ENCODE data around the gene DUSP18. TPM values are rescaled to one million over a fixed set of nuclear protein-coding genes. Genes with fewer than 3 reads are reported as not detected.

The DUSP18 gene
- total RNA-seq, 2 donors from 2014 or later: 4.1 TPM

DNA sequence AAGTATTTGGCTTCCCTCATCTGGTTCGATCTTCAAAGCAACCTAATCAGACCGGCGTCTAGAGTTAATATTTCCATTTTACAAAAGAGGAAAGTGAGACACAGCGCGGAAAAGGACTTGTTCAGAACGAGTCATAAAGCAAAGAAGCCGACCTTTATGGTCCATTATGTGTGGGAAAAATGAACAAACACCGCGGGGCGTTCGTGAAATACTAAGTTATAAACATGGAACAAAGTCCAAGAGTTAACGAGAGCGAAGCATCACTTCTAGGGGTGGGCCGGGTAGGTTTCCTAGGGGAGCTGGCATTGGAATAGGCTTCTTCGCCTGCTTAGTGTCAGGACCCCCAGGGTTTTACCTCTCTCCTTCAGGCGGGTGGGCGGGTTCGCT, 575 bp downstream of the DUSP18 start:
- no peak overlapping the region for H3K27ac ChIP-seq
- H3K9me3 ChIP-seq: no peaks in the 10 kb centered on the region
- H3K4me1 ChIP-seq (ENCODE audit: control insufficient read depth in 1 of 2, low read depth in 2 of 2): peaks cover 0 to 13% of the 10 kb centered on the region in 2 donors
- H3K36me3 ChIP-seq: no peaks in the 10 kb centered on the region
- H3K27me3 ChIP-seq (replicated peaks; ENCODE audit: insufficient read depth): no peaks in the 10 kb centered on the region
- no peak for DNase-seq (ENCODE audit: low spot score)
- TF ChIP-seq, protein P1, sequence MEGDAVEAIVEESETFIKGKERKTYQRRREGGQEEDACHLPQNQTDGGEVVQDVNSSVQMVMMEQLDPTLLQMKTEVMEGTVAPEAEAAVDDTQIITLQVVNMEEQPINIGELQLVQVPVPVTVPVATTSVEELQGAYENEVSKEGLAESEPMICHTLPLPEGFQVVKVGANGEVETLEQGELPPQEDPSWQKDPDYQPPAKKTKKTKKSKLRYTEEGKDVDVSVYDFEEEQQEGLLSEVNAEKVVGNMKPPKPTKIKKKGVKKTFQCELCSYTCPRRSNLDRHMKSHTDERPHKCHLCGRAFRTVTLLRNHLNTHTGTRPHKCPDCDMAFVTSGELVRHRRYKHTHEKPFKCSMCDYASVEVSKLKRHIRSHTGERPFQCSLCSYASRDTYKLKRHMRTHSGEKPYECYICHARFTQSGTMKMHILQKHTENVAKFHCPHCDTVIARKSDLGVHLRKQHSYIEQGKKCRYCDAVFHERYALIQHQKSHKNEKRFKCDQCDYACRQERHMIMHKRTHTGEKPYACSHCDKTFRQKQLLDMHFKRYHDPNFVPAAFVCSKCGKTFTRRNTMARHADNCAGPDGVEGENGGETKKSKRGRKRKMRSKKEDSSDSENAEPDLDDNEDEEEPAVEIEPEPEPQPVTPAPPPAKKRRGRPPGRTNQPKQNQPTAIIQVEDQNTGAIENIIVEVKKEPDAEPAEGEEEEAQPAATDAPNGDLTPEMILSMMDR (IDR thresholded peaks at IDR 0.05): no peak
- no peak for ATAC-seq (ENCODE audit: insufficient number of reproducible peaks, low FRiP score, low read depth)
- peak overlapping the region; percentile 84 for H3K4me3 ChIP-seq

DNA sequence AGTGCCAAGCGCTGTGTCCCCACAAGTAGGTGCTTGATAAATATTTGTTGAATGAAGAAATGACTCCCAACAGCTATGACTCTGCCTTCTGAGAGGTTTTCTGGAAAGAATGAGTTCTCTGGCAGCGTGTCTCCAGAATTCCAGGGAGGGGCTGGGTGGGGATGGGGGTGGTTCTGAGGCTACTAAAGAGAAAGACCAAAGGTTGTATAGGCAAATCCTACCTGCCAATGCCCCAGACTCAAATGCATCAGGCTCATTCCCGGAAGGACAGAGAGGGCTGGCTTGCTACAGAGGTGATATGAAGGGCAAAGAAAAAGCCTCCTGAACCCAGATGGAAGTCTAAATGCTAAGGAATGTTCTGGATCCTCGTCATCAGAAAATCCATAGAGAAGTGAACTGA, 1.9 kb downstream of the DUSP18 start:
- H3K27me3 ChIP-seq (replicated peaks; ENCODE audit: insufficient read depth): no peaks in the 10 kb centered on the region
- DNase-seq (ENCODE audit: low spot score) (no peak), ATAC-seq (ENCODE audit: insufficient number of reproducible peaks, low FRiP score, low read depth) (no peak)
- H3K4me3 ChIP-seq: no peak overlapping the region
- TF ChIP-seq, protein P1 (IDR thresholded peaks at IDR 0.05): no peak
- H3K27ac ChIP-seq: no peak overlapping the region
- H3K4me1 ChIP-seq (ENCODE audit: control insufficient read depth in 1 of 2, low read depth in 2 of 2): peaks cover 0 to 13% of the 10 kb centered on the region in 2 donors
- no peaks in the 10 kb centered on the region for H3K36me3 ChIP-seq
- H3K9me3 ChIP-seq: no peaks in the 10 kb centered on the region

DNA sequence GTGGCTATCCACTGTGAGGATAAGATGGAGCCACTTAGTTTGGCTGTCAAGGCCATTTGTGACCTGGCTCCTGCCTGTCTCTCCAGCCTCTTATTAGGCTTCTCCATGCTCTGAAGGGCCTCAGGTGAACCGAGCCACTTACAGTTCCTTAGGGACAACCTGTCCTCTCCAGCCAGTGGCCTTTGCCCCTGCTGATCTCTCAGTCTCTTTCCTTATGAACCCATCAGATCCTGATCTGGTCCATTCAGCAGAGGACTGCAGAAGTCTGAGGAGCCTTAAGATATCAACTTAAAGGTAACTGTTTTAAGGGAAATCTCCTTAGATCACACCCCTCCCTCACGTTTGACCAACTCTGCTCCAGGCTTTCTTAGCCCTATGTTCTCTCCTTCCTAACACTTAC, 2.4 kb downstream of the DUSP18 start:
- TF ChIP-seq, protein P1 (IDR thresholded peaks at IDR 0.05): no peak
- H3K4me3 ChIP-seq: no peak overlapping the region
- H3K27ac ChIP-seq: no peak overlapping the region
- H3K9me3 ChIP-seq: no peaks in the 10 kb centered on the region
- no peak for ATAC-seq (ENCODE audit: insufficient number of reproducible peaks, low FRiP score, low read depth)
- H3K27me3 ChIP-seq (replicated peaks; ENCODE audit: insufficient read depth): no peaks in the 10 kb centered on the region
- no peaks in the 10 kb centered on the region for H3K36me3 ChIP-seq
- peaks cover 0 to 13% of the 10 kb centered on the region in 2 donors for H3K4me1 ChIP-seq (ENCODE audit: control insufficient read depth in 1 of 2, low read depth in 2 of 2)
- DNase-seq (ENCODE audit: low spot score): no peak

DNA sequence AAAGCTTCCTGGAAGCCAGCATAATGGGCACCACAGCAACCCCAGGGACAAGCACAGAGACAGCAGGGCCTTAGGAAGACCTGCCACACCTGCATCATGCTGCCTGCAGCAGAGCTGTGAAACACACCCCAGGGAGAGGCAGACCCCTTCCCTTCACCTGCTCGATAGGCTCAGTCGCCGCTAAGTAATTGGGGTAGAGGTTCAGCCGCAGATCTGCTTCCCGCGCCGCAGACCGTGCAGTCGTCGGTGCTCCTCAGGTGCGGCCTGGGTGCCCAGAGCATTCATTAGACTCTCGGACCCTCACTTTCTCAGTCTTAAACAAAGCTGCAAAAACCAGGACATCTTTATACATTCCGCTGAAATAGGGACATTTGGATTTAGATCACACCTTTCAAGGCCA, 2.9 kb downstream of the DUSP18 start:
- Histone ChIP-seq H3K9me3 (no peaks in the 10 kb centered on the region), H3K27me3 (replicated peaks; ENCODE audit: insufficient read depth) (no peaks in the 10 kb centered on the region), H3K4me1 (ENCODE audit: control insufficient read depth in 1 of 2, low read depth in 2 of 2) (peaks cover 0 to 13% of the 10 kb centered on the region in 2 donors), H3K27ac (no peak overlapping the region), H3K4me3 (no peak overlapping the region), H3K36me3 (no peaks in the 10 kb centered on the region)
- ATAC-seq (ENCODE audit: insufficient number of reproducible peaks, low FRiP score, low read depth): no peak
- TF ChIP-seq, protein P1 (IDR thresholded peaks at IDR 0.05): no peak
- no peak for DNase-seq (ENCODE audit: low spot score)

DNA sequence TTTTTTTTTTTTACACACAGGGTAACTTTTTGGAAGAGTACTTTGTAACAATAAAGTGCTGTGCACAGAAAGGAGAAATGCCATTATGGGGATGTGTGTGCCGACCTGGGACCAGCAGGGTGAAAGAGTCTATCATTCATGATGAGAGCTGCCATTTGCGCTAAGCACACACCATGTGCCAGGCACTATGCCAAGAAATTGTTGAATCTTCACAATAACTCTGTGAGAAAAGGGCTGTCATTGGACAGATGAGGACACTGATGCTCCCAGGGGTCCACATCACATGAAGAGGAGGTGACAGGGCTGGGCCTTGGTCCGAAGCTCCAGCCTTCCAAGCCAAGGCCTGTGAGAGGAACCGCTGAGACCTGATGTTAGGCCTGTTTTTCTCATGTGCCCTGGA, 5.6 kb downstream of the DUSP18 start:
- Histone ChIP-seq H3K9me3 (no peaks in the 10 kb centered on the region), H3K27ac (no peak overlapping the region), H3K27me3 (replicated peaks; ENCODE audit: insufficient read depth) (no peaks in the 10 kb centered on the region), H3K4me3 (no peak overlapping the region), H3K36me3 (no peaks in the 10 kb centered on the region), H3K4me1 (ENCODE audit: control insufficient read depth in 1 of 2, low read depth in 2 of 2) (peaks cover 0 to 7% of the 10 kb centered on the region in 2 donors)
- TF ChIP-seq, protein P1 (IDR thresholded peaks at IDR 0.05): no peak
- ATAC-seq (ENCODE audit: insufficient number of reproducible peaks, low FRiP score, low read depth) (no peak), DNase-seq (ENCODE audit: low spot score) (no peak)
